Mucosa of gallbladder (tissue), 1 donor: ENCODE data around the gene METTL6. TPM values are rescaled to one million over a fixed set of nuclear protein-coding genes. Genes with fewer than 3 reads are reported as not detected.
"Not testable (repeated sequence)": the region's sequence is repeated elsewhere in the genome, so short reads cannot be mapped to it uniquely, and the experiment has no call there.

Experiments
- DNase-seq: peaks from one replicate; pipeline ENCODE4 v3.0.0-alpha.2; 2020; ENCODE audit warnings: low spot score
- total RNA-seq: library from RNA; stranded (reverse); gene quantifications from one replicate; pipeline ENCODE4 v1.2.1, GENCODE V29; 2021
- donor health status: DM: no; HTN: no; CAD: no.

The METTL6 gene
- total RNA-seq, 1 donor from 2014 or later, result 13.1 TPM

GRCh38 chr3:15451216-15452113 is 24.1 kb upstream of the METTL6 start:
- no peak for DNase-seq

DNA sequence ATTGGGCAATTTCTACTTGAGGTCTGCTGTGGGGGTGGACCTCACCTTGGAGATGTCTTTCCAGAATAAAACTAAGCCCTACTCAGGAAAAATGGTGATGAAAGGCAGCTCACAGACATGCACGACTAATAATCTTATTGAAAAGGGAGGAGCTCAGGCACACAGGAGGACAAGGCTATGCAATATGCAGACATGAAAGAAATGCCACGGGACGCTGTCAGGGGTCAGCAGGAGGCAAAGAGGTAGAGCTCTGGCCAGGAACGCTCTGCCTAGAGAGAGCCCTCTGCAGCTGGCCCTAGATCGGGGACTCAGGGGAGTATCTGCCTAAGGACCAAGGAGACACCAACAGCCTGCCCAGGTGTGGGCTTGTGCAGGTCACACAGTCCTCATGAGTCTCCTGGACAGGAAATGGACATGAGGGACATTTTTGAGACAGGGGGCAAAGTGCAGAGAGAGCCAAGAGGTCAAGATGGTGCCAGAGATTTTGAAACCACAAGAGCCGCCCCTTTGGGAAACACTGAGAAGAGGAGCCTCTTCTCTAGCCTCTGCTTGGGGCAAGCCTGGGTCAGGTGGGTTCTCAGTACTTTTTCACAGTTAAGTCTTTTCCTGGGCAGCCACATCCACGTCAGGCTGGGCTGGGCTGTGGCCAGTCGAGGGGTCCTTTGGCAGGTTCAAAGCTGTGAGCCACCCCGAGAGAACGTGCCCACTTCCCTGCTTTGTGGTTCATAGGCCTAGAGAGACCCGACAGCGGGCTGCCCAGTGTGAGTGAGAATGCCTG is 23.3 kb upstream of the METTL6 start:
- no peak for DNase-seq

- DNase-seq, result no peak
These were observed 22.3 kb upstream of the METTL6 start for GRCh38 chr3:15449489-15450224.

DNA sequence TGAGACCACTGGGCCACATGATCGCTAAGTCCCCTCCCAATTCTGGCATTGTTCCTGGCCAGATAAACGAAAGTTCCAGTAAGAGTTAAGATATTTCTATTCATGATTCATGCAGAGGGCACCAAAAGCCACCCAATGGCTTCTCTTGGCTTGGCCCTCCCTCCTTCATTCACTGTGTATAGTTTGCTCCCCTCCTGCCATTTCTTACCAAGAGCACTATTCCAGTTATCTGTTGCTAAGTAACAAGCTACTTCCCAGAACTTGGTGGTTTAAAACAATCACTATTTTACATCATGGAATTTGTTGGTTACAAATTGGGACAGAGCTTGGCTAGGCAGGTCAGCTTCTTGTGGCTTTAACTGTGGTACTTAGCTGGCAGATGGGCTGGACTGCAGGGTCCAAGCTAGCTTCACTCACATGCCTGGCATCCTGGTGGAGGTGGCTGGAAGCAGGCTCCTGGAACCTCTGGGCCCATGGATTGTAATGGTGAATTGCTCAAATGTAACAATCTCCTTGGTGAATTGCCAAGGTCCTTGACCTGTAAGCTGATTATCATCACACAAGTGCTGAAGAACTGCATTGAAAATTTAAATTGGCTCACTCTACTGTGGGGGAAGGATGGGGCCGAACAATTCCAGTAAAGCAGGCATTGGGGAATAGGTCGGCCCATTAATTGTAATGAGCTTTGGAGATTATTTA is 16.6 kb upstream of the METTL6 start:
- DNase-seq, result no peak

- DNase-seq, result no peak
These were observed 13.5 kb upstream of the METTL6 start for GRCh38 chr3:15440891-15441290.

GRCh38 chr3:15439476-15439875 is 12.1 kb upstream of the METTL6 start:
- no peak for DNase-seq

- no peak for DNase-seq
These were observed 11.6 kb upstream of the METTL6 start for GRCh38 chr3:15438983-15439382.

DNA sequence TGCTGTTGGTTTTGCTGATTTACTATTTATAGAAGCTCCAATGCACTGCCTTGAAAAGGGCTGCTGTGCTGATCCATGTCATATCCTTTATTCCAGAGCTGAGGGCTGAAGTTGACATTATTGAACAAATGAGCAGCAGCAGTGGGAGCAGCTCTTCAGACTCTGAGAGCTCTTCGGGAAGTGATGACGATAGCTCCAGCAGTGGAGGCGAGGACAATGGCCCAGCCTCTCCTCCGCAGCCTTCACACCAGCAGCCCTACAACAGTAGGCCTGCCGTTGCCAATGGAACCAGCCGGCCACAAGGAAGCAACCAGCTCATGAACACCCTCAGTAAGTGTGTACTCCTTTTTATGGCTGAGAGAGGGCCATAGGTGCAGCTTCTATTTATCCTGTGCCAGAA is 8.9 kb upstream of the METTL6 start:
- DNase-seq, result no peak

GRCh38 chr3:15434756-15435155 is 7.4 kb upstream of the METTL6 start:
- no peak for DNase-seq

- DNase-seq, result no peak
These were observed 6.2 kb upstream of the METTL6 start for GRCh38 chr3:15433531-15433930.

DNA sequence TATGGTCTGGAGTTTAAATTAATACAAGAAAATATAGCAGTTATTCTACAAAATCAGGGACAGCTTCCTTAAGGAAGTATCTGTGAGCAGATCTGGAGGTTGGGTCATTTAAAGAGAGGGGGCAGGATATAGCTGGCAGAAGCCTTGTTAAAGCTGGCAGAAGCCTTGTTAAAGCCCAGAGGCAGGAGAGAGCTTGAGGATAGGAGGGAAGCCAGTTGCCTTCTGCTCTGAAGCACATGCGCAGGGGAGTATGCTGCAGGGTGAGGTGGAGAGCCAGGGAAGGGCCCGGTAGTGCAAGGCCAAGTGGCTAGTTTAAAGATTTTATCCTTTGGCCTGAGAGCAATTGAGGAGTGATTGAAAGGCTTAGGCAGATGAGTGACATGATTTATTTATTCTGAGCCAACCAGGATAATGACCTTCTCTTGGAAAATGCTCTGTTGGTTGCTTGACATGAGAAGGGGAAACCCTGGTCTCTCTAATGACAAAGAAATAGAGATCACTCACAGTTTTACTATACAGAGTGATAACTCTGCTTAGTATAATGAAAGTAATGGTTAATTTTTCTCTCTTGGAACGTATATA is 4.0 kb upstream of the METTL6 start:
- no peak for DNase-seq

GRCh38 chr3:15430624-15431023 is 3.3 kb upstream of the METTL6 start:
- no peak for DNase-seq

DNA sequence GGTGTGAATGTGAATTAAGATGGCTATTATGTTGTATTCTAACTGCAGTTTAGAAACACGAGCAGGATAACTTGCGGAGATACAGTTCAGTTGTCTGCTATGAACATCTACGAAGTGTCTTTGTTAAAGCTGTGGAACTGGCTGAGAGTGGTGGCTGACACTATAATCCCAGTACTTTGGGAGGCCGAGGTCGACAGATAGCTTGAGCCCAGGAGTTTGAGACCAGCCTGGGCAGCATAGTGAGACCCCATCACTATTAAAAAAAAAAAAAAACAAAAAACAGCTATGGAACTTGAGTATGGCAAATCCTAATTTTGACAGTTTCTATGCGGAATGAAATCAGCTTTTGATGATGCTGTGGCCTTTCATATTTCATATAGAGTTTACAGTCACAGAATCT is 1.7 kb upstream of the METTL6 start:
- DNase-seq, result no peak

GRCh38 chr3:15428539-15428938 is 1.2 kb upstream of the METTL6 start:
- DNase-seq, result no peak

- DNase-seq, result no peak
These were observed 637 bp upstream of the METTL6 start for GRCh38 chr3:15427981-15428380.

- DNase-seq, result no peak
These were observed 695 bp downstream of the METTL6 start for GRCh38 chr3:15426579-15427118.

GRCh38 chr3:15420871-15421270 is 6.5 kb downstream of the METTL6 start:
- DNase-seq, result no peak

GRCh38 chr3:15410966-15411365 is 16.4 kb downstream of the METTL6 start:
- DNase-seq, result not testable (repeated sequence)

GRCh38 chr3:15409774-15410173 is 17.6 kb downstream of the METTL6 start:
- no peak for DNase-seq

DNA sequence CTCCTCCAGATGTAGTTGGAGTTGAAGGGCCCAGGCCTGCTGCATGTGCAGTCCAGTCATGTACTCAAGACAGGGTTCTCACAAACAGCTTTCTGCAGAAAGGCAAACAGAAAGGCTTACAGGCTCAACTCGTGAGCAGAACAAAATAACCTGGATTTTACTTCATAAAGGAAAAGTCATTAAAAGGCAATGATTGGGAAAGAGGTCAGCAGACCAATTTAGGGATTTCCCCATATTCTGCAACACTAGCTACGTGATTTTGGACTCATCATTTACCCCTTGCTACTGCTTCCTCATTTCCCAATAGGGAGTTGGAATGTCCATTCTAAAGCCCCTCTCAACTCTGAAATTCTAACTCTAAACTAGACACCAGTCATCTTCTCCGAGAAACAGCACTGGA is 18.1 kb downstream of the METTL6 start:
- no peak for DNase-seq

- no peak for DNase-seq
These were observed 21.8 kb downstream of the METTL6 start for GRCh38 chr3:15405448-15406050.
